Gastrocnemius medialis (tissue), 4 donors: Measurements from ENCODE around the gene ZNF335. TPM values are rescaled to one million over a fixed set of nuclear protein-coding genes. Genes with fewer than 3 reads are reported as not detected.

Experiments
- ATAC-seq, 2 donors: fragments of 150-250 bp; one replicate each; pipeline ENCODE4 v1.9.1; 2016
- DNase-seq, 2 donors: peaks; one replicate each; pipeline ENCODE4 v3.0.0-alpha.2; 2019
- H3K27ac ChIP-seq, 4 donors: fragments of 200-600 bp; sonication (generic); 1 replicate in 1 of 4; 2 replicates in 3 of 4; pipeline ENCODE4 v1.5.1; 2016 to 2018; ENCODE audit warnings: mild to moderate bottlenecking in 2 of 4, moderate library complexity in 1 of 4
- H3K27me3 ChIP-seq, 3 donors: fragments of 200-600 bp; sonication (generic) in 2 of 3; 1 replicate in 1 of 3; 2 replicates in 2 of 3; pipeline versions ENCODE4 v1.5.1 to v1.6.0; 2016 to 2019; ENCODE audit warnings: mild to moderate bottlenecking in 1 of 3, moderate library complexity in 1 of 3
- H3K36me3 ChIP-seq, 2 donors: fragments of 200-600 bp; sonication (generic) in 1 of 2; one replicate each; pipeline ENCODE4 v1.5.1; 2017 to 2018
- H3K4me1 ChIP-seq, 2 donors: fragments of 200-600 bp; sonication (generic) in 1 of 2; one replicate each; pipeline ENCODE4 v1.5.1; 2016 to 2017; ENCODE audit warnings: mild to moderate bottlenecking in 2 of 2
- H3K4me3 ChIP-seq, 4 donors: fragments of 200-600 bp; sonication (generic) in 3 of 4; 1 replicate in 1 of 4; 2 replicates in 3 of 4; pipeline ENCODE4 v1.5.1; 2016 to 2019; ENCODE audit warnings: mild to moderate bottlenecking in 2 of 4
- H3K9me3 ChIP-seq, 3 donors: fragments of 200-600 bp; sonication (generic) in 2 of 3; 1 replicate in 1 of 3; 2 replicates in 2 of 3; pipeline ENCODE4 v1.5.1; 2016 to 2019
- CTCF ChIP-seq, 5 experiments: fragments of 450-650 bp in 3 of 5; fragments of 200-600 bp in 2 of 5; sonication (generic) in 2 of 5; IDR thresholded peaks in 4 of 5; conservative IDR thresholded peaks in 1 of 5; 1 replicate in 4 of 5; 2 replicates in 1 of 5; pipeline ENCODE4 v1.5.1; 2016 to 2019; ENCODE audit warnings: antibody characterized with exemption in 5 of 5, mild to moderate bottlenecking in 3 of 5, moderate library complexity in 3 of 5
- POLR2A ChIP-seq, 2 donors: fragments of 450-650 bp; IDR thresholded peaks; one replicate each; pipeline ENCODE4 v1.6.1; 2017; ENCODE audit warnings: antibody characterized with exemption in 2 of 2, mild to moderate bottlenecking in 2 of 2, moderate library complexity in 2 of 2
- in situ Hi-C, 4 donors: fragments of 200-750 bp; cut with MboI; loops; one replicate each; pipeline versions ENCODE4 v1.15.0 to v1.8.0; 2017; ENCODE audit warnings: low sequenced_read_pairs in 4 of 4
- intact Hi-C: fragments of 100-400 bp; cut with DNase I; formaldehyde crosslinking; loops from one replicate; pipeline ENCODE4 v1.15.1; 2023; ENCODE audit warnings: low total_unique reads
- total RNA-seq, 4 donors: library from RNA; depleted of rRNA; stranded (reverse); fragments of >200 nt; gene quantifications; one replicate each; pipeline versions ENCODE4 v1.1.0 to v1.2.3, GENCODE V29; 2016

Gene ZNF335
- total RNA-seq, 4 donors from 2014 or later = 8.3 to 19.1 (median 12.7) TPM

GRCh38 chr20:45943613-45944012, 28.4 kb downstream of the ZNF335 start:
- in situ Hi-C loops (loop anchor here in 1 of 4 donors (10.0 kb wide), 1 partner anchor 119 kb away; the partner anchor contains the start of gene TNNC2), intact Hi-C loops (no loop called here)
- H3K27ac ChIP-seq = peak overlapping the region; percentile 86 to 96 (median 92)
- TF ChIP-seq CTCF (IDR thresholded peaks at IDR 0.05 in 4 of 5, conservative IDR thresholded peaks at IDR 0.05 in 1 of 5) (no peak), POLR2A (IDR thresholded peaks at IDR 0.05) (no peak)
- H3K4me1 ChIP-seq = peaks cover 15 to 35% of the 10 kb centered on the region in 2 donors
- H3K27me3 ChIP-seq = no peaks in the 10 kb centered on the region
- H3K4me3 ChIP-seq = no peak overlapping the region
- ATAC-seq = no peak
- DNase-seq = no peak
- peaks cover 0 to 82% of the 10 kb centered on the region in 2 donors for H3K36me3 ChIP-seq
- no peaks in the 10 kb centered on the region for H3K9me3 ChIP-seq

- TF ChIP-seq POLR2A (IDR thresholded peaks at IDR 0.05) = no peak
- no peak for TF ChIP-seq CTCF (IDR thresholded peaks at IDR 0.05 in 4 of 5, conservative IDR thresholded peaks at IDR 0.05 in 1 of 5)
- H3K4me3 ChIP-seq = no peak overlapping the region
- intact Hi-C loops (no loop called here), in situ Hi-C loops (loop anchor here in 1 of 4 donors (10.0 kb wide), 1 partner anchor 116 kb away; the partner anchor contains the start of gene TNNC2)
- no peak for DNase-seq
- peaks cover 0 to 77% of the 10 kb centered on the region in 2 donors for H3K36me3 ChIP-seq
- H3K27me3 ChIP-seq = no peaks in the 10 kb centered on the region
- H3K4me1 ChIP-seq = peaks cover 20 to 32% of the 10 kb centered on the region in 2 donors
- no peak overlapping the region for H3K27ac ChIP-seq
- no peaks in the 10 kb centered on the region for H3K9me3 ChIP-seq
- no peak for ATAC-seq
Measured at GRCh38 chr20:45940469-45940868, 31.5 kb downstream of the ZNF335 start.

- Histone ChIP-seq H3K4me3 (no peak overlapping the region), H3K36me3 (peaks cover 0 to 73% of the 10 kb centered on the region in 2 donors), H3K27ac (no peak overlapping the region), H3K9me3 (no peaks in the 10 kb centered on the region), H3K4me1 (peaks cover 20 to 27% of the 10 kb centered on the region in 2 donors), H3K27me3 (no peaks in the 10 kb centered on the region)
- in situ Hi-C loops = loop anchor here in 1 of 4 donors (10.0 kb wide), 1 partner anchor 115 kb away; the partner anchor contains the start of gene TNNC2
- no peak for TF ChIP-seq CTCF (IDR thresholded peaks at IDR 0.05 in 4 of 5, conservative IDR thresholded peaks at IDR 0.05 in 1 of 5)
- no peak for TF ChIP-seq POLR2A (IDR thresholded peaks at IDR 0.05)
- intact Hi-C loops = no loop called here
- no peak for DNase-seq
- no peak for ATAC-seq
Measured at GRCh38 chr20:45940053-45940452, 31.9 kb downstream of the ZNF335 start.

GRCh38 chr20:45938727-45939438, 33.1 kb downstream of the ZNF335 start:
- intact Hi-C loops = no loop called here
- no peaks in the 10 kb centered on the region for H3K27me3 ChIP-seq
- TF ChIP-seq CTCF (IDR thresholded peaks at IDR 0.05 in 4 of 5, conservative IDR thresholded peaks at IDR 0.05 in 1 of 5) (no peak), POLR2A (IDR thresholded peaks at IDR 0.05) (no peak)
- no peak for ATAC-seq
- in situ Hi-C loops = no loop called here
- DNase-seq = no peak
- H3K27ac ChIP-seq = peak overlapping the region in 2 of 4 donors; percentile 5 to 19
- no peak overlapping the region for H3K4me3 ChIP-seq
- peaks cover 0 to 69% of the 10 kb centered on the region in 2 donors for H3K36me3 ChIP-seq
- no peaks in the 10 kb centered on the region for H3K9me3 ChIP-seq
- peaks cover 16 to 18% of the 10 kb centered on the region in 2 donors for H3K4me1 ChIP-seq
